H9 (cell line): ENCODE measurements around the gene ACVR1B. TPM values are rescaled to one million over a fixed set of nuclear protein-coding genes. Genes with fewer than 3 reads are reported as not detected.

Source experiments
- DNase-seq: peaks from one replicate; pipeline ENCODE4 v3.0.0-alpha.2; 2017
- H2AFZ ChIP-seq: one replicate; pipeline ENCODE4 v1.6.1; 2013; ENCODE audit warnings: mild to moderate bottlenecking, low read length, control low read depth, moderate library complexity
- H2AK5ac ChIP-seq: 2 replicates; pipeline ENCODE4 v1.6.1; 2013; ENCODE audit warnings: low read length, control low read depth, mixed read lengths; ENCODE audit not compliant: insufficient read length
- H2BK120ac ChIP-seq: one replicate; pipeline ENCODE4 v1.6.1; 2013; ENCODE audit warnings: low read depth, mild to moderate bottlenecking, low read length, control low read depth, inconsistent platforms; ENCODE audit not compliant: poor library complexity, severe bottlenecking
- H2BK12ac ChIP-seq: 2 replicates; pipeline ENCODE4 v1.6.1; 2013; ENCODE audit warnings: low read length, control low read depth, mixed read lengths, low read depth; ENCODE audit not compliant: insufficient read length
- H2BK15ac ChIP-seq: 2 replicates; pipeline ENCODE4 v1.6.1; 2013; ENCODE audit warnings: low read depth, low read length, control low read depth
- H2BK20ac ChIP-seq: one replicate; pipeline ENCODE4 v1.6.1; 2013; ENCODE audit warnings: low read depth, mild to moderate bottlenecking, low read length, control low read depth, inconsistent platforms; ENCODE audit not compliant: poor library complexity, severe bottlenecking
- H2BK5ac ChIP-seq: 2 replicates; pipeline ENCODE4 v1.6.1; 2013; ENCODE audit warnings: low read length, control low read depth, mixed read lengths; ENCODE audit not compliant: insufficient read length
- H3K14ac ChIP-seq: 2 replicates; pipeline ENCODE4 v1.6.1; 2013; ENCODE audit warnings: low read length, control low read depth; ENCODE audit not compliant: insufficient read depth
- H3K18ac ChIP-seq: 2 replicates; pipeline ENCODE4 v1.6.1; 2013; ENCODE audit warnings: low read depth, mild to moderate bottlenecking, mixed read lengths, low read length, control low read depth; ENCODE audit not compliant: insufficient read length
- H3K23ac ChIP-seq: 2 replicates; pipeline ENCODE4 v1.6.1; 2013; ENCODE audit warnings: low read length, control low read depth, mixed read lengths, low read depth; ENCODE audit not compliant: insufficient read length
- H3K23me2 ChIP-seq: 2 replicates; pipeline ENCODE4 v1.6.1; 2013; ENCODE audit warnings: low read depth, mild to moderate bottlenecking, mixed read lengths, low read length, control low read depth; ENCODE audit not compliant: insufficient read length, poor library complexity, severe bottlenecking
- H3K27ac ChIP-seq: 2 replicates; pipeline ENCODE4 v1.5.1; 2013; ENCODE audit warnings: low read length, control low read depth, mixed read lengths, low read depth; ENCODE audit not compliant: insufficient read length
- H3K27me3 ChIP-seq: 2 replicates; pipeline ENCODE4 v1.6.1; 2013; ENCODE audit warnings: low read length, control low read depth, inconsistent platforms; ENCODE audit not compliant: insufficient read depth
- H3K4ac ChIP-seq: 2 replicates; pipeline ENCODE4 v1.6.1; 2013; ENCODE audit warnings: low read depth, mild to moderate bottlenecking, control low read depth, inconsistent platforms, low read length, moderate library complexity
- H3K4me1 ChIP-seq: 2 replicates; pipeline ENCODE4 v1.6.1; 2013; ENCODE audit warnings: low read length, control low read depth, inconsistent platforms; ENCODE audit not compliant: insufficient read depth
- H3K4me2 ChIP-seq: 2 replicates; pipeline ENCODE4 v1.6.1; 2013; ENCODE audit warnings: low read length, control low read depth, mixed read lengths; ENCODE audit not compliant: insufficient read length, insufficient read depth
- H3K56ac ChIP-seq: 2 replicates; pipeline ENCODE4 v1.6.1; 2013; ENCODE audit warnings: low read depth, mild to moderate bottlenecking, mixed read lengths, low read length, control low read depth; ENCODE audit not compliant: insufficient read length
- H3K79me1 ChIP-seq: 2 replicates; pipeline ENCODE4 v1.6.1; 2013; ENCODE audit warnings: low read depth, mild to moderate bottlenecking, moderate library complexity, low read length, control low read depth, inconsistent platforms; ENCODE audit not compliant: insufficient read depth, poor library complexity, severe bottlenecking
- H3K79me2 ChIP-seq: 2 replicates; pipeline ENCODE4 v1.6.1; 2013; ENCODE audit warnings: low read length, control low read depth, inconsistent platforms; ENCODE audit not compliant: insufficient read depth
- H3K9ac ChIP-seq: 2 replicates; pipeline ENCODE4 v1.6.1; 2013; ENCODE audit warnings: low read length, control low read depth, mixed read lengths; ENCODE audit not compliant: insufficient read length; ENCODE audit errors: extremely low read depth
- H3K9me3 ChIP-seq: one replicate; pipeline ENCODE4 v1.6.1; 2013; ENCODE audit warnings: low read depth, low read length, inconsistent platforms; ENCODE audit not compliant: control insufficient read depth
- H3T11ph ChIP-seq: one replicate; pipeline ENCODE4 v1.6.1; 2013; ENCODE audit warnings: mild to moderate bottlenecking, low read length, control low read depth, inconsistent platforms
- H4K20me1 ChIP-seq: one replicate; pipeline ENCODE4 v1.6.1; 2013; ENCODE audit not compliant: control insufficient read depth, insufficient read length, insufficient read depth
- H4K5ac ChIP-seq: 2 replicates; pipeline ENCODE4 v1.6.1; 2013; ENCODE audit warnings: low read depth, mild to moderate bottlenecking, mixed read lengths, low read length, control low read depth; ENCODE audit not compliant: insufficient read length
- H4K8ac ChIP-seq: replicated peaks from 2 replicates; pipeline ENCODE4 v1.6.1; 2013; ENCODE audit warnings: low read length, control low read depth, mixed read lengths, low read depth; ENCODE audit not compliant: insufficient read length
- H4K91ac ChIP-seq: 2 replicates; pipeline ENCODE4 v1.6.1; 2013; ENCODE audit warnings: low read depth, mild to moderate bottlenecking, moderate library complexity, mixed read lengths, low read length, control low read depth; ENCODE audit not compliant: insufficient read length
- H3K27ac Mint-ChIP-seq, 3 experiments: 2 replicates in 2 of 3; 3 replicates in 1 of 3; pipeline ENCODE4 v1.8.0; 2020 to 2021; ENCODE audit warnings: mixed read lengths in 3 of 3, mild to moderate bottlenecking in 1 of 3, moderate library complexity in 1 of 3
- H3K27me3 Mint-ChIP-seq: 2 replicates; pipeline ENCODE4 v1.8.0; 2021; ENCODE audit warnings: low read depth, mild to moderate bottlenecking, moderate library complexity, mixed read lengths
- H3K36me3 Mint-ChIP-seq, 3 experiments: 2 replicates in 2 of 3; 3 replicates in 1 of 3; pipeline ENCODE4 v1.8.0; 2020 to 2021; ENCODE audit warnings: low read depth in 3 of 3, mixed read lengths in 3 of 3; ENCODE audit not compliant: insufficient read depth in 1 of 3
- H3K4me1 Mint-ChIP-seq, 2 experiments: 2 replicates each; pipeline ENCODE4 v1.8.0; 2020; ENCODE audit warnings: mixed read lengths in 2 of 2
- H3K4me3 Mint-ChIP-seq, 2 experiments: 2 replicates in 1 of 2; 3 replicates in 1 of 2; pipeline ENCODE4 v1.8.0; 2020 to 2021; ENCODE audit warnings: mild to moderate bottlenecking in 2 of 2, mixed read lengths in 2 of 2, moderate library complexity in 1 of 2
- H3K9me3 Mint-ChIP-seq, 2 experiments: 2 replicates in 1 of 2; 3 replicates in 1 of 2; pipeline ENCODE4 v1.8.0; 2020; ENCODE audit warnings: mild to moderate bottlenecking in 2 of 2, mixed read lengths in 2 of 2, moderate library complexity in 1 of 2
- WGBS: extraction: QIAGEN DNeasy Blood & Tissue Kit; methylation state at CpG from one replicate; pipeline ENCODE4 v1.1.7; 2013; ENCODE audit warnings: missing lambda C conversion rate, low lambda C conversion rate, mixed read lengths; ENCODE audit not compliant: insufficient read length; ENCODE audit errors: extremely low coverage; 5-methylcytosine and 5-hydroxymethylcytosine counted together
- total RNA-seq: library from RNA; stranded (reverse); gene quantifications from 2 replicates; pipeline ENCODE4 v1.2.1, GENCODE V29; 2021
- TF ChIP-seq, protein P1 (sequence below): fragments of 200-600 bp; sonication (generic); conservative IDR thresholded peaks from 3 replicates; pipeline ENCODE4 v1.8.0; 2021; ENCODE audit warnings: antibody characterized with exemption, mild to moderate bottlenecking

The ACVR1B gene
- total RNA-seq, 1 experiment from 2014 or later, result 16.3 TPM

DNA sequence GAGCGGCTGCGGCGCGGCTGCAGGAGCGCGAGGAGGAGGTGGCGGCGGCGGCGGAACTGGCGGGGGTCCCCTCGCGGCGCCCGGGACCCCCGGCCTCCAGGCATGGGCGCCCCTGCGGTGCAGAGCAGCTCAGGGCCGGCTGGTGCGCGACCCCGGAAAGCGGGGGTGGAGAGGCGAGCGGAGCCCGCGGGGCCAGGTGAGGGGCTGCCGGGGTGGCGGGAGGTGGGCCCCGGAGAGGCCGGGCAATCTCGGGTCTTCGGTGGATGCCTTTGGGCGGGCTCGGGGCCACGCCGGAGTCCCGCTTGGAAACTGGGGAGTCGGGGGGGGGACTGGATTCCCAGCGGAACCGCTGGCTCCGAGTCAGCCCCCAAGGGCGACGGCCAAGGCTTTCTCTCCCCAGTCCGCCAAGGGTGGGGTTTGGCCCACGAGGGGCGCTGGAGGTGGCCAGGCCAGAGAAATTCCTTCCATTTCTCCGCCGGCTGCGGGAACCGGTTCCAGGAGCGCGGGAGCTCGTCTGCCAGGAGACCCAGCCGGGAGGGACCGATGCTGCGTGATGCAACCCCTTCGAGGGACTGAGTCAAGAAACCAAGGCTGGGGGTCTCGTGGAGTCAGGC is 85.9 kb downstream of the ACVR1B start:
- peaks cover 2% of the 10 kb centered on the region; the same call in 1 of the 2 replicates for H3K27me3 ChIP-seq
- H2AFZ ChIP-seq, result no peak overlapping the region
- peaks cover 10% of the 10 kb centered on the region for H3K23me2 ChIP-seq
- H3K79me2 ChIP-seq, result peaks cover 2% of the 10 kb centered on the region; the same call in 1 of the 2 replicates
- no CpG with 5 or more reads among the region's 59 CpGs for WGBS
- H4K91ac ChIP-seq, result no peak overlapping the region
- peak overlapping the region; percentile 56 for H3K4me2 ChIP-seq
- no peak overlapping the region for H3K56ac ChIP-seq
- peaks cover 34% of the 10 kb centered on the region for H3K27me3 Mint-ChIP-seq
- no peak overlapping the region for H4K8ac ChIP-seq
- no peak overlapping the region; the same call in 1 of the 2 replicates for H3K4ac ChIP-seq
- no peak overlapping the region for H2AK5ac ChIP-seq
- no peak overlapping the region for H2BK12ac ChIP-seq
- no peak overlapping the region for H4K5ac ChIP-seq
- peak overlapping the region; percentile 84 to 94 for H3K4me3 Mint-ChIP-seq
- H3K9ac ChIP-seq, result peak overlapping the region; percentile 53
- DNase-seq, result peak; percentile 61
- no peak overlapping the region for H2BK20ac ChIP-seq
- no peak overlapping the region for H3K27ac ChIP-seq
- peaks cover 2% of the 10 kb centered on the region for H4K20me1 ChIP-seq
- no peaks in the 10 kb centered on the region for H3K79me1 ChIP-seq
- no peaks in the 10 kb centered on the region for H3K9me3 Mint-ChIP-seq
- peaks cover 2% of the 10 kb centered on the region; the same call in 1 of the 2 replicates for H3K4me1 ChIP-seq
- peak overlapping the region in 2 of 3 experiments; percentile 85 to 96; a peak in 3 of 7 replicates for H3K27ac Mint-ChIP-seq
- no peak overlapping the region for H2BK15ac ChIP-seq
- H3K4me1 Mint-ChIP-seq, result peaks cover 23 to 39% of the 10 kb centered on the region in 2 experiments
- TF ChIP-seq, protein P1, sequence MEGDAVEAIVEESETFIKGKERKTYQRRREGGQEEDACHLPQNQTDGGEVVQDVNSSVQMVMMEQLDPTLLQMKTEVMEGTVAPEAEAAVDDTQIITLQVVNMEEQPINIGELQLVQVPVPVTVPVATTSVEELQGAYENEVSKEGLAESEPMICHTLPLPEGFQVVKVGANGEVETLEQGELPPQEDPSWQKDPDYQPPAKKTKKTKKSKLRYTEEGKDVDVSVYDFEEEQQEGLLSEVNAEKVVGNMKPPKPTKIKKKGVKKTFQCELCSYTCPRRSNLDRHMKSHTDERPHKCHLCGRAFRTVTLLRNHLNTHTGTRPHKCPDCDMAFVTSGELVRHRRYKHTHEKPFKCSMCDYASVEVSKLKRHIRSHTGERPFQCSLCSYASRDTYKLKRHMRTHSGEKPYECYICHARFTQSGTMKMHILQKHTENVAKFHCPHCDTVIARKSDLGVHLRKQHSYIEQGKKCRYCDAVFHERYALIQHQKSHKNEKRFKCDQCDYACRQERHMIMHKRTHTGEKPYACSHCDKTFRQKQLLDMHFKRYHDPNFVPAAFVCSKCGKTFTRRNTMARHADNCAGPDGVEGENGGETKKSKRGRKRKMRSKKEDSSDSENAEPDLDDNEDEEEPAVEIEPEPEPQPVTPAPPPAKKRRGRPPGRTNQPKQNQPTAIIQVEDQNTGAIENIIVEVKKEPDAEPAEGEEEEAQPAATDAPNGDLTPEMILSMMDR, result peak; percentile 18; the same call in 2 of the 3 replicates
- peaks cover 4 to 6% (median 5%) of the 10 kb centered on the region in 3 experiments; a peak in 4 of 7 replicates for H3K36me3 Mint-ChIP-seq
- H3T11ph ChIP-seq, result peak overlapping the region; percentile 12
- peak overlapping the region; percentile 55 for H3K14ac ChIP-seq
- H2BK120ac ChIP-seq, result no peak overlapping the region
- H2BK5ac ChIP-seq, result no peak overlapping the region
- peak overlapping the region; percentile 52 for H3K18ac ChIP-seq
- no peaks in the 10 kb centered on the region for H3K9me3 ChIP-seq
- H3K23ac ChIP-seq, result no peak overlapping the region
